CD4-positive, alpha-beta T cell treated with Interleukin-6 for 4 hours (primary cell): ENCODE results near the gene GSDME.

ENCODE experiments used
- DNase-seq: peaks from one replicate; pipeline ENCODE4 v3.0.0-alpha.2; 2020; ENCODE audit warnings: mixed read lengths

GSDME gene

DNA sequence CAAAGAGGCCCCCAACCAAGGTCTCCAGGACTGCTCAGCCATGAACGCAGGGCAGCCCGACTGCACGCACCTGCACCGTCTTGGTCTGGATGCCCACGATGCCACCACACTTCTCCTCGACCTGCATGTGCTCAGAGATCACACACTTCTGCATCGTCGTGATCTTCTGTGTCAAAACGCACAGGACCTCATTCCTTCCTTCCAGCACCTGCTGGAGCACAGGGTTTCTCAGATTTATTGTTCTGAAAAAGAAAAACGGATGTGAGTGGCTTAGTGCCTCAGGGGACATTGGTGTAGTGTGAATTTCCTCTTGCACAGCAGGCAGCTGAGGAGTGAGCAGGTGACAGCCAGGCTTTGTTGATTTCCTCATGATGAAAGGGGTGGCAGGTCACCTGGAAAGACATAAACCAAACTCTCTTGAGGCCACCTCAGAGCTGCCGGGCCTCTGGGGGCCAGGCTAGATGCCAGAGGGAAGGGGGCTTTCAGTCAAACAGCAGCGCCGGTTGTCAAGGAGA, 38.2 kb downstream of the GSDME start:
- no peak for DNase-seq

GRCh38 chr7:24718431-24718831, 38.8 kb downstream of the GSDME start:
- DNase-seq, result no peak

DNA sequence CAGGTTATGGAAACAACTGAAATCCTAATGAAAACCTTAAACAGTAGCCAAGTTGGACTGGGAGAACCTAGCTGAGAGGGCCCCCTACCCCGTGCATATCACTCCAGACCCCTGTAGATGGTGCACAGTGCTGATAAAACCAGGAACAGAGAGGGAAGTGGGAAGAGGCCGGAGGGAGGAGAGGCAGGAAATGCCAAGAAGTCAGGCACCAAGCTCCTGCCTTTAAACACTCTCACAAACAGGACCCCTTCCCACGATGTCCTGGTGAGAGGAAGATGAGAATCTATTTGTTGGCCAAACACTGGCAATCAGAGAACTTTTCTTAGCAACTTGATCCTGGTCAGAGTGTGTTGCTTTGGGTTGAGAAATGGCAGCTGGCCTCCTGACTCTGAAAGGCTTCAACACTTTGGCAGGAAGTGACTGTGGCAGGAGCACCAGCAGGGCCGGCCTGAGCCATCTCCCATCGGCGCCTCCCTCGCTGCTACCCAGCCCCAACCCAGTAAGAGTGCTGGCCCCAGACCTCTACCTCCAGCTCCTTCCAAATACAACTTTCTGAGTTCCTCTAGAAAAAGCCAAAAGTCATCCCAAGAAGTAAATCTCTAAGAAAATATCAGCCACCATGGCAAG, 39.5 kb downstream of the GSDME start:
- DNase-seq, result no peak

DNA sequence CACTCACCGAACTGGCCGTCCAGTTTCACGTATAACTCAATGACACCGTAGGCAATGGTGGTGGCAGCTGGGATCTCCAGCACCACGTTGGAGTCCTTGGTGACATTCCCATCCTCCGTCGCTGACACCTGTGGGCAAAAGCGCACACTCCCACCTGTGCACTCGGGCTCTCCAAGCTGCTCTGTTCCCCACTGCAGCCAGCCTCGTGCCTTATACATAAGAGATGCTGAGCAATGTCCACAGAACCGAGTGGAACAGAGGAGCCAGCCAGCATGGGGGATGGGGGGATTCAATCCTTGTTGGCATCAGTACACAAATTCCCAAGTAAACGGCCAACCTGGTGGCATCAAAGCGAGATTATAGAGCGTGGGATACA, 40.0 kb downstream of the GSDME start:
- DNase-seq, result no peak

DNA sequence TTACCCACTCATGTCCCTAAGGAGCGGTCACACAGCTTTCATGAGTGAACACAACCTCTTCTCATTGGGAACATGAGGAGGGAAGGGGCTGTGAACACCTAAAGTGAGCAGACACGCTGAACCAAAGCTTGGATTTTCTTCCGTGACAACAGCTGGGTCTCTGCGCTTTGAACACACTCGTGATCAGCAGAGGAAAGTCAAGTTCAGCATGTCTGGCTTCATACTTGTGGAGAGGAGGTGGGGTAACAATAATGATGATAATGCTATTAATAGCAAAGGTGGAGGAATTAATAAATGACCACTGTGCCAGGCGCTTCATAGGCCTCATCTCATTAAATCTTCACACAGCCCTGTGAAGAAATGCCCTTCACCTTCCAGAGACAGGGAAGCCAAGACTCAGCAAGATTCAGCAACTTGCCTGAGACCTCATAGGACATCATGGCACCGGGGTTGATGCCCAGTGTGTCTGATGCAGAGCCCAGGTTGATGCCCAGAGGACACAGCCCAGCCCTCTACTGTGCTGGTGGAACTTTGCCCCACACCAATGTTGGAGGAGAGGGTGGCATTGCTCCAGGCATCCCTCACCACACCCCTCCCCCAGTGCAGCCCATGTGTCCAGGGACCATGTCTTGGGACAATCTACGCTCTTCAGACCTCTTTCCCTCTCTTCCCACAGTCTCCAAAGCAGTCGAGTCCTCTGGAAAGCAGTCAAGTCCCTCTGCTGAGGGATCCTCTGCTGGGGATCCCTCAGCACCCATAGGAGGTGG, 40.6 kb downstream of the GSDME start:
- DNase-seq, result no peak

DNA sequence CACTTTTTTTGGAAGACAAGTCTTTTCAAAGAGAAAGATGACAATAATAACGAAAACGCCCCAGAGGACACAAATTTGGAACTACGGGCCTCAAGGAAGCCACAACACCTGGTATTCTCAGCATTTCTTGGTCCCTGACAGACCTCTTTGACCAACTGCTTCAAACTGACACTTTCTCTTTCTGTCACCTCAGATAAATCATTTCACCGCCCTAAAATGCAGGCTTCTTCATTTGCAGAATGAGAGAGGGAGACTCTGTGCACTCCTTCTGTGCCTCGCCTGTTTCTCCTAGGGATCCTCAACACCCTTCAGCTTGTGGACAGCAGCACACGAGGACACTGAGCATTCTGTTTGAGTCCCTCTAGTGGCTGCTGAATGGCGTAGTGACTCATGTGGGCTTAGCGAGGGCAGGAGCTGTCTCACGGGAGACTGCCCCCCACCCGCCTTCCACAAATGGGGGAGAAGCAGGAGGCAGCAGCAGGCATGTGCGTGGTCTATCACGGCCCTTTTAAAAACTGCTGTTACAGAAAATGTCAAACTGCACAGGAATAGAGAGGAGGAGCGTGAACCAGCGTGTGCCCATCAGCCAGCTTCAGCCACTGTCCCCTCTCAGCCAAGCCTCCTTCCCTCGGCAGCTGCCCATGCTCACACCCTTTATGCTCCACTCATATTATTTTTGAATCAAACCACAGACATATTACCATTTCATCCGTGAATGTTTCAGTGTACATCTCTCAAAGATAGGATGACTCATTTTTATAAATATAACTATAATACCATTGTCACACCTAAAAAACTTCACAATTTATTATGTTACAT, 41.4 kb downstream of the GSDME start:
- no peak for DNase-seq

DNA sequence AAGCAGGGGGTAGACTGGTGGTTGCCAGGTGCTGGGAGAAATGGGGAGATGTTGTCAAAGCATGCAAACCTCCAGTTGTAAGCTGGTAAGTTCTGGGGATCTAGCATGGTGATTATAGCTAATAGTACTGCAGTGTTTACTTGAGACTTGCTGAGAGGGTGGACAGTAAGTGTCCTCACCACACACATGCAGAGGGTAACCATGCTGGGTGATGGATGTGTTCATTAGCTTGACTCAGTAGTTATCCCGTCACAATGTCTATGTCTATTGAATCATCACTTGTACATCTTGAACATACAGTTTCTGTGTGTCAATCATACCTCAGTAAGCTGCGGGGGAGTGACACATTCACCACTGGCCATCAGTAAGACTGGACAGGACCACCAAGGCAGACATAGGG, 42.1 kb downstream of the GSDME start:
- no peak for DNase-seq

GRCh38 chr7:24714676-24715010, 42.6 kb downstream of the GSDME start:
- no peak for DNase-seq

- DNase-seq, result no peak
These were observed 43.2 kb downstream of the GSDME start for GRCh38 chr7:24713850-24714675.

DNA sequence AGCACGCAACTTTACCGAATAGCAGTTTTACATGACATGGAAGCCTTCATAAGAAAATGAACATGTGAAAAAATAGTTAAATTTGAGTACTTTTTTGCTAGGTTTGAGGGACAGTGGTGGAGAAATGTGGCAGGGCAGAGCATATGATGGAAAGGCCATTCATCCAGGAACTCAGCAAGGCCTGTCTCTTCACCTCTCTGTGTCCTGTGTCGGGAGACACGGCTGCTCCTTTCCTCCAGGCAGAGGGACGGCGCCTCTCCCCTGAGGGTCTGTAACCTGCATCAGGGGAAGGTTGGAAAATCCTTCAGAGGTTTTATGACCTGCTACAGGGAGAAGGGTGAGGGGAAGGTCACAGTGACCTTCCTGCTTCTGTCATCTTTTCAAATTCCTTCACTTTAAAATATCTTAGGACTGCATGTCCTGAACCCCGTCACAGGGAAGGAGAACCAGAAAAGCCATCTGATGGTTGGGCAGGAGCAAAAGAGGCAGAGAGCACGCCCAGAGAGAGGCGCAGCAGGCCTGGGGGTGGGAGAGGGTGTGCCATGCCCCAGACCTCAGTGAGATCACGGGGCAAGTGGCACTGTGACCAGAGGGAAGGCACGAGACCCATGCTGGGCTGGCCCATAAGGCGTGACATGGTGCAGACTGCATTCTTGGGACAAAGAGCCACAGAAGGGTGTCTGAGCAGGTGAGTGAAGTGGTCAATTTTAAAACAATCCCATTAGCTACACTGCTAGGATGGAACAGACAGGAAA, 44.0 kb downstream of the GSDME start:
- DNase-seq, result no peak

DNA sequence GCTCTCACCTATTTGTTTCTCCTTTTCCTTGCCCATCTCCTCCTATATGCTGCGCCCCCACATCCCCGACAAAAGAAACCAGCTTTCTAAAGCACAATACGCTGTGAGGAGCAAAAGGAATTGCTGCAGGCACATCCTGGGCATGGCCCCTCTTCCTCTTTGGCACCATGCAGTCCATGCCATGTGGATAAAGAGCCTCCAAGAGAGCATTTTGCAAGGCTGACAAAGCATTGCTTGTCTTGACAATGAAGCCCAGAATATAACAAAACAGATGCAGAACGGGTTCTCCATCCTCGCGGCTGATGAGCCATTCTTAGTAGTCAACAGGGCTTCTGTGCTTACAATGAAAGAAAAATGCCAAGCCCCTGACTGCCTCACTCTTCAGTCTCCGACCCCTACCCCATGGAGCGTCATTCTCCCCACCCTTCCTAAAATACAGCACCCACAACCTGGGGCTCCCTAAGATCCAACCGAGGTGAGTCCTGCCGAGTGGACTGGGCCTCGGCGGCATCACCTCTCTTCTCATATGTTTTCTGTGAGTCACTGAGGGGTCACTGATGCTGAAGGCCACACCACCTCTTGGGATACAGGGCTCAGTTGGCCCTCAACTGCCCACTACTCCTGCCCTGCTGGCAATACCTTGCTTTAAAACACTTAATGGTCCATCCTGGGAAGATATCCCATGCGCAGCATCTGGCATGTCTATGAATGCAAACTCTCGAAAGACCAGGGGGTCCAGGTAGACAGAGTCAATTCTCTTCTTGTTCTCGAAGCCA, 47.5 kb downstream of the GSDME start:
- no peak for DNase-seq

DNA sequence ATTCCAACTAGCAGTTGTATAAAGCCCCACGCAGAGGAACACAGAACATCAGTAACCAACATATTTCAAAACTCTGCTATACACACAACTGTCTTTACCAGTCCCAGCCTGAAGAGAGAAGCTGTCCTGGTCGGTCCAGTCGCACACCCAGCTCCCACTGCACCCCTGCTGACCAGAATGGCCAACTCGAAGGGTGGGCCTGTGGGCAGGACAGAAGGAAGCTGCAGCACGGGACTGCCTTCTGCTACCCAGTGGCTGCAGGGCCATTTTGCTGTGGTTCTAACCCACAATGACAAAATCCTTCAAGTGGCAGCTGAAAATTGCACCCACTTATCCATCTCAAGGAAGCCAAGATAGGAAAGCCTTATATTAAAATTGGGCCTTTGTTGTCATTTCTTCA, 48.2 kb downstream of the GSDME start:
- DNase-seq, result no peak

DNA sequence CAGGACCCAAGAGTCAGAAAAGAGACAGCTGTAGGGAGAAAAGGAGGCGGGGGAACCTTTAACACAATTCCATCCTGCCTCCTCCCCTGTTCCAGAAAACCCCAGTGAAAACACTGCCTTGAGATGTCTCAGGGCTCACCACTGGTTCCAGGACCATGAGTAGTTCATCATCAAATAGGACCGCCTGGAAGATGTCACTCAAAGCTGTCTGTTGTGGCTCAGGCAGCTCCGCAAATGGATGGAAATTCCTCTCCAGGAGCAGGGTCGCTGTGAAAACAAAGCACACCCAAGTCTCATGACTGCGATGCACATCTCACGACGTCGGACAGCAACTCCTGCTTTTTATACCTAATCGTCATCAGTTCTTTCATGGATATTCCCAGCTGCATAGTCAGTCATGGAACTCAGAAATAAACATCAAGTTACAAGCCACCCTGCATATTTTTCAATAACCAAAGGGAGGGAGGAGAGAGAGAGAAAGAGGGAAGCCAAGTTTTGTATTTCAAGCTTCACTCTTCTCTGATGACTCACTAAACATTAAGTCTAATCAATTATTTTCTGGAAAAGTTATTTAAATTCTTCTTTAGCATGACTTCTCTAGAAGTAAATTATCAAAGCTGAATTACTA, 49.2 kb downstream of the GSDME start:
- DNase-seq, result no peak

DNA sequence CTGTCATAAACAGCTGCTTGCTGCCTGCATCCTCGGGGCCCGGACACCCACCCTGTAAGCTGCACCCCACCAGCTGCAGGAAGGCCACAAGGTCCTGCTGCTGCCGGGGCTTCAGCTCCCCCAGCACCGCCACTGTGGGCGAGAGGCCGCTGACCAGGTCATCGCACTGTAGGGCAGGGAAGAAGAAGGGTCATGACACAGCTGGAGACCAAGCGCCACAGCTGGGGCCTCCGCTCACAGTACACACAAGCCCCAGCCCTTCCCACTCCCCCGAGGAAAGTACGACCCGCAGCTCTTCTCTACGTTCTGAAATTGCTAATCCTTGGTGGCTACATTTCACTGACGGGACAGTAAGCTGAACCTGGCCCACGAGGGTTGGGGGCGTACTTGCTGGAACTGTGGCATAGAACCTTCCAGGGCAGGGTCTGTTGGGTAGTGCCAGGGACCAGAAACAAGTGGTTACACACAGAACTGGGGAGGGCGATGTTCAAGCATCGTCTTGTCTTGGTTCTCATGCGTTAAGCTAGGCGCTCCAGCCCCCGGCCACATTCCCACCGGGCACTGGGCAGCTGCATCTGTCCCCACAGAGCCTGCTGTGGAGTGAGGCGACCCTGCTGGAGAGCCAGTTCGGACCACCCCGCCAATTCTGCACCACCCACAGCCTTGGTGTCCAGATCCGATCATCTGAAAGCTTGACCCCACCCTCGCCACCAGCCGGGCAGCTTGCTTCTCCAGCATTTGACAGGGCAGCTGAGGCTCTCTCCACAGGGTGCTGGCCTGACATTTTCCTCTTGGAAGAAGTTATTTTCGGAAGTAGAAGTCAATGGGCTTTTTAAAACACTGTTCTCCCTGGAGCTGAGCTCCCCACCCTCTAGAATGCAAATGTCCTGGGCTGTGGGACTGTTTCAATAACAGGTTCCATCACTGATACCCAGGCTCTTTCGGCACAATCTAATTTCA, 50.8 kb downstream of the GSDME start:
- DNase-seq, result no peak

DNA sequence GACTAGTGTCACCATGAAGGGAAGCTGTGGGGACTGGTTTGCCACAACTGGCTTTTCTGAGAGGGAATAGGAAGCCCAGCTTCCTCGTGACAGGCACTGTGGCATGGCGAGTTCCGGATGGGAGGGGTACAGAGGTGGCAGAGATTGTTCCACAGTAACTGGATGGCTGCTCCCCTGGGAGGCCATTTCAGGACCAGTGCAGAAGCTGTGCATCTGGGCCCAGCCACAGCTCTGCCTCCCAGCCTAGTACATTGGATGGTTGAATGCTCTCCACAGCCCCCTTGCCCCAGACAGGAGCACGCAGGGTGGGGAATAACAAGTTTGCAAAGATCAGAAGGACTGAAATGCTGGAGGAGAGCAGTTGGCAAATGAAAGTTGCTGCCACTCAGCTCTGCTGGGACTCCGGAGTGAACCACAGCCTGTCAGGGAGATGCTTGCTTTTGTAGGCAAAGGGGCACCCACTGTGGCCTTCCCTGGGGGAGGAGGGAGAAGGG, 51.8 kb downstream of the GSDME start:
- DNase-seq, result no peak

DNA sequence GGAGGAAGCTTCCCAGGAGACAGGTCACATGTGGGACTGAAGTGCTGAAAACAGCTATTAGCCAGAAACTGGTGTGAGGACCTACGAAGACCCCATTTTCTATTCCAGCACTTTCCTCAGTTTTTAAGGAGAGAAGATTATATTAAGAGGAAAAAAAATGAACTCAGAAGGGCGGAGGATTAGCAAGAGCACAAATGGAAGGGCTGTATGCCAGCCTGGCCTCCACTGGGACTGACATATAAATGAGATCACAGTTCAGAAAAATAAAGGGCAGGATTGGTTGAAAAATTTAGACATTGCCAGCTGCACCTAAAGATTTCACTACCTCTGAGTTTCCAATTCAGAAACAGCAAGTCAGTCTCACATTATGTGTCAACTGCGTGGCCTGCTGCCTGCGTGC, 53.0 kb downstream of the GSDME start:
- no peak for DNase-seq

- DNase-seq, result no peak
These were observed 54.0 kb downstream of the GSDME start for GRCh38 chr7:24703296-24703695.

DNA sequence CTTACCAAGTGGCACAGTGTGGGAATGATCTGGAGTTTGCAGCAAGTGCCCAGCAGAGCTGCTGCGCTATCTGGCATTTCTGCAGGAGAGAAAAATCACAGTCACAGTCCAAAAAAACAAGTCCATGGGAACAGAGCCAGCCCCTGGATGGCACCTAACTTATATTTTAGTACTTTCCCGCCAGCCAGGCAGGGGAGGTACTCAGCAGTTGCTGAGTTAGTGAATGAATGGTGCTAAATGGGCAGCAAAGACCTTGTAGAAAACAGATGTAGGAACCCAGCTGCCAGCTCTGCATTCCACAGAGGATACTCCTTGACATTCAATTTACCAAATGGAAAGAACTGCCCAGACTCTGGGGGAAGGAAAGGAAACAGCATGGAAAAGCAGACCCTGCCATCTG, 54.5 kb downstream of the GSDME start:
- no peak for DNase-seq
